GM10248 (cell line): ENCODE data around the gene OPN4.

ENCODE experiments used
- CTCF ChIA-PET: fragments of 300-600 bp; sonication (Branson Sonifier 250); formaldehyde crosslinking; extraction: SDS; loops from one replicate; lab custom pipeline; 2021; ENCODE audit warnings: antibody characterized with exemption; lab: Yijun Ruan, JAX
- POLR2A ChIA-PET: fragments of 350-650 bp; sonication (Branson Sonifier 250); formaldehyde crosslinking; extraction: SDS; loops from one replicate; lab custom pipeline; 2020; ENCODE audit warnings: antibody characterized with exemption; lab: Yijun Ruan, JAX
- DNase-seq: peaks from one replicate; pipeline ENCODE4 v3.0.0; 2012; ENCODE audit errors: extremely low spot score
- CTCF ChIP-seq: IDR thresholded peaks from 2 replicates; pipeline ENCODE4 v1.5.1; 2012; ENCODE audit warnings: mild to moderate bottlenecking, low read depth; ENCODE audit errors: extremely low read depth, missing control alignments, control extremely low read depth

The OPN4 gene

GRCh38 chr10:86711513-86712316 is 57.4 kb downstream of the OPN4 start:
- peak; percentile 83 for DNase-seq
- POLR2A ChIA-PET, result no interaction called here
- CTCF ChIA-PET, result interaction anchor here (0.8 to 7.0 kb wide), 5 partner anchors 19 to 188 kb away, joined by 3 to 37 read pairs (median 4); no protein-coding TSS in a partner anchor
- TF ChIP-seq CTCF, result no peak

DNA sequence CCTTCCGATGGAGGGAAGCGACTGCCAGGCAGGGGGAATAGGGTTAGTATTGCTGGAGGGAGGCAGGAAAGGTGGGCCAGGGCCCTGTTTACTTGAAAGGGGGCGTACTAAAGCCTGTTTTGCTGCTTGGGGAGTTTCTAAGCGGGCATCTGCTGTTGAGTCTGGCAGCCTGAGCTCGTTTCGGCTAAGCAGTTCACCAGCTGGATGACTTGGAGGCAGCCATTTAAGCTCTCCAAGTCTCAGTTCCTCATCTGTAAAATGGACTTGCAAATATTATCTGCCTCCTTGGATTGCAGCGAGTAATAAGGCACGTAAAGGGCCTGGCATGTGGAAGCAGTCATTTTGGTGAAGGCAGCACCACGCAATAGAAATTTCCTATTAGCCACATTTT is 58.0 kb downstream of the OPN4 start:
- ChIA-PET POLR2A (no interaction called here), CTCF (interaction anchor here (0.7 to 7.0 kb wide), 6 partner anchors 20 to 187 kb away, joined by 3 to 37 read pairs (median 4); no protein-coding TSS in a partner anchor)
- no peak for TF ChIP-seq CTCF
- peak; percentile 80 for DNase-seq

GRCh38 chr10:86715156-86715795 is 60.9 kb downstream of the OPN4 start:
- TF ChIP-seq CTCF, result no peak
- ChIA-PET POLR2A (interaction anchor here (0.6 kb wide), 1 partner anchor 26 kb away, joined by 3 read pairs; no protein-coding TSS in a partner anchor), CTCF (interaction anchor here (0.8 to 7.0 kb wide), 3 partner anchors 8 to 184 kb away, joined by 3 to 37 read pairs (median 4); no protein-coding TSS in a partner anchor)
- no peak for DNase-seq

- CTCF ChIA-PET, result interaction anchor here (0.8 to 7.0 kb wide), 4 partner anchors 8 to 245 kb away, joined by 3 to 37 read pairs (median 4); no protein-coding TSS in a partner anchor
- no peak for TF ChIP-seq CTCF
- POLR2A ChIA-PET, result interaction anchor here (0.6 kb wide), 1 partner anchor 26 kb away, joined by 3 read pairs; no protein-coding TSS in a partner anchor
- DNase-seq, result no peak
These were observed 61.5 kb downstream of the OPN4 start for GRCh38 chr10:86715836-86716235.
